Measurements from ENCODE around the gene TBATA.

DNA sequence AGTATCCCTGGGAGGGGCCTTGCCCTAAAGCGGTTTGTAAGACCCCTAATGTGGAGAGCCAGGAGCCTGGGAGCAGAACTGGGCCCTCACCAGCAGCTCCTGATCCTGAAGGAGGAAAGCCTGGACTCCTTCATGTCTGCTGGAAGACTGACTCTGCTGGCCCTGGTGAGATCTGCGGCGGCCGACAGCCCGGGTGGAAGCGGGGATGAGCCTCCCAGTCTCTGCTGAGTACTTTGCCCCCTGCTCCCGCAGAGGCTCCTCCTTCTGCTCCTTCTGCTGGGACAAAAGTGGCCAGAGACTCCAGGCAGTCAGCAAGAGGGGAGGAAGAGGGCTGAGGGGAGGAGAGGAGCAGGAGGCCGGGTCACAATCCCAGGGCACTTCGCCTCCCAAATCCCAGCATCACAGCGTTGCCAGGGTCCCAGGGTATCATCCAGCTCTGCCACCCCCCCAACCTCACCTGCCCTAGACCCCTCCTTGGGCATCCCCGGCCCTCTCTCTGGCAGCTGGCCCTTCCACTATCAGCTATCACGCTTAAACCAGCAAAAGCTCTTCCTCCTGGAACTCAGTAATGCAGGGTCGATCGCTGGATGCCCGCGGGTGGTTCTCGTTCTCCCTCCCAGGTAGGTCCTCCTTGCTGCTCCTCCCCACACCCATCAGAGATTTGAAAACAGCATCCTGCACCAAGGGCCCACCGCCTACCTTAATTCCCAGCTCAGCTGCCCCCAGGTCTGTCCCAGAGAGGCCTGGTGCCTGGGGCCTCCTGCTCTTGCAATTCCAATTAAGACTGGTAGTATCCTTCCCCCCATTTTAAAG lies 7.9 kb downstream of the TBATA start:
- TF ChIP-seq POLR2A (IDR thresholded peaks at IDR 0.05) (no peak), CTCF (IDR thresholded peaks at IDR 0.05 in 8 of 11, conservative IDR thresholded peaks at IDR 0.05 in 3 of 11) (no peak), POLR2AphosphoS5 (IDR thresholded peaks at IDR 0.05) (no peak)

Measured in spleen (tissue), 7 donors.